Nephron progenitor cell (in vitro differentiated cells): ENCODE results near the gene FAM228B.
"Not testable (repeated sequence)": the region's sequence is repeated elsewhere in the genome, so short reads cannot be mapped to it uniquely, and the experiment has no call there.

Experiments
- DNase-seq: peaks from one replicate; pipeline ENCODE4 v3.0.0; 2021
- H3K27ac Mint-ChIP-seq: 2 replicates; pipeline ENCODE4 v1.8.0; 2021; ENCODE audit warnings: mild to moderate bottlenecking, moderate library complexity, mixed read lengths
- H3K27me3 Mint-ChIP-seq: 2 replicates; pipeline ENCODE4 v1.8.0; 2021; ENCODE audit warnings: mild to moderate bottlenecking, low read depth, mixed read lengths; ENCODE audit not compliant: poor library complexity
- H3K36me3 Mint-ChIP-seq: 2 replicates; pipeline ENCODE4 v1.8.0; 2021; ENCODE audit warnings: low read depth, mixed read lengths
- H3K4me1 Mint-ChIP-seq: 2 replicates; pipeline ENCODE4 v1.8.0; 2021; ENCODE audit warnings: mixed read lengths
- H3K4me3 Mint-ChIP-seq: 2 replicates; pipeline ENCODE4 v1.8.0; 2021; ENCODE audit warnings: mild to moderate bottlenecking, moderate library complexity, mixed read lengths
- H3K9me3 Mint-ChIP-seq: 2 replicates; pipeline ENCODE4 v1.8.0; 2021; ENCODE audit warnings: mild to moderate bottlenecking, moderate library complexity, mixed read lengths
- CTCF ChIP-seq: fragments of 200-600 bp; sonication (generic); IDR thresholded peaks from 2 replicates; pipeline ENCODE4 v1.5.0; 2021; ENCODE audit warnings: antibody characterized with exemption

The FAM228B gene

DNA sequence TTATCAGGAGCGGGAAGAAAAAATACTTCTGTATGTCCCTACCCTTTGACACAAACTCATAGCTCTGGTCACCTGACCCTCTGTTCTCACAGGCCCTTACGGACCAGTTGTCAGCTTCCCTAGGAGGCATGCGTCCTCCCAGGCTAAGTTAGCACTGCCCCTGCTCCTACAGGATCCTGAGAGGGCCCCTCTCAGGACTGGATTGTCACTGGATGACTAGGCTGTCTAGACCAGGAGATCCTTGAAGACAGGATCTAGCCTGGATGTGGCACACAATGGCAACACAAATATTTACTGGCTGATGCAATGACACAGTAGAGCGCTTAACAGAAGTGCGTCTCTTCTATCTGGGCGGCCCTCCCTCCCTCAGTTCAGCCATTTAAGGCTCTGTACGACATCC is 59.2 kb downstream of the FAM228B start:
- no peak overlapping the region for H3K4me3 Mint-ChIP-seq
- H3K27ac Mint-ChIP-seq, result peak overlapping the region; percentile 82
- H3K9me3 Mint-ChIP-seq, result peaks cover 18% of the 10 kb centered on the region
- no peak for TF ChIP-seq CTCF
- peaks cover 8% of the 10 kb centered on the region for H3K36me3 Mint-ChIP-seq
- H3K27me3 Mint-ChIP-seq, result peaks cover 6% of the 10 kb centered on the region
- H3K4me1 Mint-ChIP-seq, result peaks cover 27% of the 10 kb centered on the region
- DNase-seq, result no peak

- peaks cover 27% of the 10 kb centered on the region for H3K4me1 Mint-ChIP-seq
- DNase-seq, result no peak
- H3K4me3 Mint-ChIP-seq, result no peak overlapping the region
- H3K27me3 Mint-ChIP-seq, result peaks cover 5% of the 10 kb centered on the region
- peaks cover 27% of the 10 kb centered on the region for H3K9me3 Mint-ChIP-seq
- H3K27ac Mint-ChIP-seq, result no peak overlapping the region
- H3K36me3 Mint-ChIP-seq, result peaks cover 15% of the 10 kb centered on the region
- TF ChIP-seq CTCF, result no peak
Observed at GRCh38 chr2:24183366-24184069, 60.2 kb downstream of the FAM228B start.

GRCh38 chr2:24189551-24189950 is 66.3 kb downstream of the FAM228B start:
- no peaks in the 10 kb centered on the region for H3K27me3 Mint-ChIP-seq
- no peak for DNase-seq

GRCh38 chr2:24190503-24190902 is 67.2 kb downstream of the FAM228B start:
- H3K4me1 Mint-ChIP-seq, result peaks cover 28% of the 10 kb centered on the region
- no peak overlapping the region for H3K27ac Mint-ChIP-seq
- H3K27me3 Mint-ChIP-seq, result no peaks in the 10 kb centered on the region
- peaks cover 36% of the 10 kb centered on the region for H3K9me3 Mint-ChIP-seq
- H3K36me3 Mint-ChIP-seq, result peaks cover 22% of the 10 kb centered on the region
- no peak overlapping the region for H3K4me3 Mint-ChIP-seq
- DNase-seq, result no peak
- TF ChIP-seq CTCF, result no peak

More at GRCh38 chr2:24189551-24189950, 66.3 kb downstream of the FAM228B start:
- no peak overlapping the region for H3K4me3 Mint-ChIP-seq
- peaks cover 28% of the 10 kb centered on the region for H3K4me1 Mint-ChIP-seq
- peaks cover 22% of the 10 kb centered on the region for H3K36me3 Mint-ChIP-seq
- H3K27ac Mint-ChIP-seq, result no peak overlapping the region
- peaks cover 34% of the 10 kb centered on the region for H3K9me3 Mint-ChIP-seq
- no peak for TF ChIP-seq CTCF

GRCh38 chr2:24191156-24191555 is 67.9 kb downstream of the FAM228B start:
- Mint-ChIP-seq H3K27ac (no peak overlapping the region), H3K9me3 (peaks cover 32% of the 10 kb centered on the region), H3K4me1 (peaks cover 28% of the 10 kb centered on the region), H3K4me3 (no peak overlapping the region), H3K27me3 (no peaks in the 10 kb centered on the region), H3K36me3 (peaks cover 22% of the 10 kb centered on the region)
- TF ChIP-seq CTCF, result no peak
- DNase-seq, result no peak

DNA sequence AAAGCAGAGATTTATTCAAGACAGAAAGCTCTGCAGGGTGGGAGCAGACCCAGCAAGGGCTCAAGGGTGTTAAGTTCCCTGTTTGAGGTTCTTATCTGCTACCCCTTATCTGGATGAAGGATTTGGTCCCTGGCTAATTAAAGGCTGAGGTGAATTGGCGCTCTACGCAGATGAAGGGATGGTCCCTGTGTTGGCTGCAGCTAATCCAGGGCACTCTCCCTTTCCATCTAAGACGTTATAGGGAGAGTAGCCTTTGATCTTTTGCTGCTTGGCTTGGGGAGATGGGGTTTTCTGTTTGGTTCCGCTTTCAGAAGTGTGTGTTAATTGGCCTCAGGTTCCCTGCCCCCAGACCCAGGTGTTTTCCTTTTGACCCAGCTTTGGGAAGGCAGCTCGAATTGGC is 68.6 kb downstream of the FAM228B start:
- Mint-ChIP-seq H3K27me3 (no peaks in the 10 kb centered on the region), H3K4me3 (no peak overlapping the region), H3K36me3 (peaks cover 25% of the 10 kb centered on the region), H3K27ac (no peak overlapping the region), H3K4me1 (peaks cover 28% of the 10 kb centered on the region), H3K9me3 (peaks cover 35% of the 10 kb centered on the region)
- DNase-seq, result no peak
- TF ChIP-seq CTCF, result no peak

GRCh38 chr2:24197213-24197612 is 73.9 kb downstream of the FAM228B start:
- H3K27me3 Mint-ChIP-seq, H3K27ac Mint-ChIP-seq, H3K4me3 Mint-ChIP-seq, DNase-seq, H3K36me3 Mint-ChIP-seq, H3K4me1 Mint-ChIP-seq: not testable (repeated sequence)
- H3K9me3 Mint-ChIP-seq, result peaks cover 26% of the 10 kb centered on the region
